Gastrocnemius medialis (tissue), 4 donors: ENCODE results near the gene DNASE2. TPM values are rescaled to one million over a fixed set of nuclear protein-coding genes. Genes with fewer than 3 reads are reported as not detected.

Experiments used
- ATAC-seq, 2 donors: fragments of 150-250 bp; one replicate each; pipeline ENCODE4 v1.9.1; 2016
- DNase-seq, 2 donors: peaks; one replicate each; pipeline ENCODE4 v3.0.0-alpha.2; 2019
- H3K27ac ChIP-seq, 4 donors: fragments of 200-600 bp; sonication (generic); 1 replicate in 1 of 4; 2 replicates in 3 of 4; pipeline ENCODE4 v1.5.1; 2016 to 2018; ENCODE audit warnings: mild to moderate bottlenecking in 2 of 4, moderate library complexity in 1 of 4
- H3K27me3 ChIP-seq, 3 donors: fragments of 200-600 bp; sonication (generic) in 2 of 3; 1 replicate in 1 of 3; 2 replicates in 2 of 3; pipeline versions ENCODE4 v1.5.1 to v1.6.0; 2016 to 2019; ENCODE audit warnings: mild to moderate bottlenecking in 1 of 3, moderate library complexity in 1 of 3
- H3K36me3 ChIP-seq, 2 donors: fragments of 200-600 bp; sonication (generic) in 1 of 2; one replicate each; pipeline ENCODE4 v1.5.1; 2017 to 2018
- H3K4me1 ChIP-seq, 2 donors: fragments of 200-600 bp; sonication (generic) in 1 of 2; one replicate each; pipeline ENCODE4 v1.5.1; 2016 to 2017; ENCODE audit warnings: mild to moderate bottlenecking in 2 of 2
- H3K4me3 ChIP-seq, 4 donors: fragments of 200-600 bp; sonication (generic) in 3 of 4; 1 replicate in 1 of 4; 2 replicates in 3 of 4; pipeline ENCODE4 v1.5.1; 2016 to 2019; ENCODE audit warnings: mild to moderate bottlenecking in 2 of 4
- H3K9me3 ChIP-seq, 3 donors: fragments of 200-600 bp; sonication (generic) in 2 of 3; 1 replicate in 1 of 3; 2 replicates in 2 of 3; pipeline ENCODE4 v1.5.1; 2016 to 2019
- POLR2A ChIP-seq, 2 donors: fragments of 450-650 bp; IDR thresholded peaks; one replicate each; pipeline ENCODE4 v1.6.1; 2017; ENCODE audit warnings: antibody characterized with exemption in 2 of 2, mild to moderate bottlenecking in 2 of 2, moderate library complexity in 2 of 2
- in situ Hi-C, 4 donors: fragments of 200-750 bp; cut with MboI; loops; one replicate each; pipeline versions ENCODE4 v1.15.0 to v1.8.0; 2017; ENCODE audit warnings: low sequenced_read_pairs in 4 of 4
- intact Hi-C: fragments of 100-400 bp; cut with DNase I; formaldehyde crosslinking; loops from one replicate; pipeline ENCODE4 v1.15.1; 2023; ENCODE audit warnings: low total_unique reads
- total RNA-seq, 4 donors: library from RNA; depleted of rRNA; stranded (reverse); fragments of >200 nt; gene quantifications; one replicate each; pipeline versions ENCODE4 v1.1.0 to v1.2.3, GENCODE V29; 2016
- TF ChIP-seq, protein P1 (sequence below), 5 experiments: fragments of 450-650 bp in 3 of 5; fragments of 200-600 bp in 2 of 5; sonication (generic) in 2 of 5; IDR thresholded peaks in 4 of 5; conservative IDR thresholded peaks in 1 of 5; 1 replicate in 4 of 5; 2 replicates in 1 of 5; pipeline ENCODE4 v1.5.1; 2016 to 2019; ENCODE audit warnings: antibody characterized with exemption in 5 of 5, mild to moderate bottlenecking in 3 of 5, moderate library complexity in 3 of 5

Gene DNASE2
- total RNA-seq, 4 donors from 2014 or later = 11.9 to 44.3 (median 15.4) TPM

DNA sequence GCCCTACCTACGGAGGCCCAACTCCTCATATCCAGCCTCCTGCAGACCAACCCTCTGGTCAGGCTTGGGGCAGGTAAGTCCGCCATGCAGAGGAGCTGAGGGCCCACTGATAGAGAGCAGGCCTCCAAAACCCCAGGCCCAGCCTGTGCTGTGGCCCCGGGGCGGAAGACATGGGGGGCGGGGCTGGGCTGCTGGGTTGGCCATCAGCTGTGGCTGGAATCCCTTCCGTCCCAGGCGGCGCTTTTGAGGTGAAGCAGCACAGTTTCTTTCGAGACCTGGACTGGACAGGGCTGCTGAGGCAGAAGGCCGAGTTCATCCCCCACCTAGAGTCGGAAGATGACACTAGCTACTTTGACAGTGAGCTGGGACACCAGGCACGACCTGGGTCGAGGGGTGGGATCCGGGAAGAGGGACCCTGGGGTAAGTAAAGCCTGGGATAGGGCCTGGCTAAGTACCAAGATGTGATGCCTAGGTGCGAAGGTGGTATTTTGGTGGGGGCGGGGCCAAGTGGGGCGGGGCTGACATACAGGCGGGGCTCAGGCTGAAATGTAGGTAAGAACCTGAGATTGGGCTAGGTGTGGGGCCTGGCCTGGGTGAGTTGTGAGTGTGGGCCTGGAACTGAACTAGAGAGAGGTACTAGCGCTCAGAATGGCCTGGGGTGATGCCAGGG lies 15.4 kb downstream of the DNASE2 start:
- Histone ChIP-seq H3K27ac (no peak overlapping the region), H3K9me3 (no peaks in the 10 kb centered on the region), H3K4me1 (peaks cover 0 to 6% of the 10 kb centered on the region in 2 donors), H3K27me3 (peaks cover 7 to 9% (median 9%) of the 10 kb centered on the region in 3 donors), H3K36me3 (no peaks in the 10 kb centered on the region), H3K4me3 (no peak overlapping the region)
- in situ Hi-C loops (no loop called here), intact Hi-C loops (no loop called here)
- ATAC-seq (no peak), DNase-seq (no peak)
- no peak for TF ChIP-seq POLR2A (IDR thresholded peaks at IDR 0.05)
- TF ChIP-seq, protein P1, sequence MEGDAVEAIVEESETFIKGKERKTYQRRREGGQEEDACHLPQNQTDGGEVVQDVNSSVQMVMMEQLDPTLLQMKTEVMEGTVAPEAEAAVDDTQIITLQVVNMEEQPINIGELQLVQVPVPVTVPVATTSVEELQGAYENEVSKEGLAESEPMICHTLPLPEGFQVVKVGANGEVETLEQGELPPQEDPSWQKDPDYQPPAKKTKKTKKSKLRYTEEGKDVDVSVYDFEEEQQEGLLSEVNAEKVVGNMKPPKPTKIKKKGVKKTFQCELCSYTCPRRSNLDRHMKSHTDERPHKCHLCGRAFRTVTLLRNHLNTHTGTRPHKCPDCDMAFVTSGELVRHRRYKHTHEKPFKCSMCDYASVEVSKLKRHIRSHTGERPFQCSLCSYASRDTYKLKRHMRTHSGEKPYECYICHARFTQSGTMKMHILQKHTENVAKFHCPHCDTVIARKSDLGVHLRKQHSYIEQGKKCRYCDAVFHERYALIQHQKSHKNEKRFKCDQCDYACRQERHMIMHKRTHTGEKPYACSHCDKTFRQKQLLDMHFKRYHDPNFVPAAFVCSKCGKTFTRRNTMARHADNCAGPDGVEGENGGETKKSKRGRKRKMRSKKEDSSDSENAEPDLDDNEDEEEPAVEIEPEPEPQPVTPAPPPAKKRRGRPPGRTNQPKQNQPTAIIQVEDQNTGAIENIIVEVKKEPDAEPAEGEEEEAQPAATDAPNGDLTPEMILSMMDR (IDR thresholded peaks at IDR 0.05 in 4 of 5, conservative IDR thresholded peaks at IDR 0.05 in 1 of 5) = no peak

DNA sequence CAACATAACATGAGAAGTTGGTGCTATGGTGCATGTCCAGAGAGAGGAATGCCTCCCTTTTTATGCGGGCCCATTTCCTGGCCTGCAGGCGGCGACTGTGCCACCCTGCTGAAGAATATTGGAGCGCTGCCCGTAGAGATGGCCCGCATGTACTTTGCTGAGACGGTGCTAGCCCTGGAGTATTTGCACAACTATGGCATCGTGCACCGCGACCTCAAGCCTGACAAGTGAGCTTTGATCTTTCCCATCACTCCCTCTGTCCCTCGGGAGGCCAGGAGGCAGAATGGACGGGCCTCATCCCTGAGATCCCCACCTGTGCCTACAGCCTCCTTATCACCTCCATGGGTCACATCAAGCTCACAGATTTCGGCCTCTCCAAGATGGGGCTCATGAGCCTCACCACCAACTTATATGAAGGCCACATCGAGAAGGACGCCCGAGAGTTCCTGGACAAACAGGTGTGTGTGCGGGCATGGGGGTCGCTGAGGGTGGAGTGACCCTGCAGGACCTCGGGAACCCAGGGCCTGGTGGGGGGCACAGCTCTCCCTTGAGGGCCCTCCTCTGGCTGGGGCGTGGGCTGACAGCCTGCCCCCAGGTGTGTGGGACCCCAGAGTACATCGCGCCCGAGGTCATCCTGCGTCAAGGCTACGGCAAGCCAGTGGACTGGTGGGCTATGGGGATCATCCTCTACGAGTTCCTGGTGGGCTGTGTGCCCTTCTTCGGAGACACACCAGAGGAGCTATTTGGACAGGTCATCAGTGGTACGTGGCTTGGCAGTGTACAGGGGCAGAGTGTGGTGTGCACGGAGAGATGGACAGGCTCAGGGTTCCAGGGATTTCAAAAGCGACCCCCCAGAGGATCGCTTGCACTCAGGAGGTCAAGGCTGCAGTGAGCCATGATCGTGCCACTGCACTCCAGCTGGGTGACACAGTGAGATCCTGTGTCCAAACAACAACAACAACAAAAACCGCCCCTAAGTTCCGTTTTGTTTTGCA lies 16.2 kb downstream of the DNASE2 start:
- DNase-seq (no peak), ATAC-seq (no peak)
- TF ChIP-seq, protein P1 (IDR thresholded peaks at IDR 0.05 in 4 of 5, conservative IDR thresholded peaks at IDR 0.05 in 1 of 5) = no peak
- TF ChIP-seq POLR2A (IDR thresholded peaks at IDR 0.05) = no peak
- Histone ChIP-seq H3K4me1 (peaks cover 0 to 6% of the 10 kb centered on the region in 2 donors), H3K9me3 (no peaks in the 10 kb centered on the region), H3K27me3 (peaks cover 7 to 9% (median 9%) of the 10 kb centered on the region in 3 donors), H3K36me3 (no peaks in the 10 kb centered on the region), H3K27ac (no peak overlapping the region), H3K4me3 (no peak overlapping the region)
- intact Hi-C loops (no loop called here), in situ Hi-C loops (no loop called here)

DNA sequence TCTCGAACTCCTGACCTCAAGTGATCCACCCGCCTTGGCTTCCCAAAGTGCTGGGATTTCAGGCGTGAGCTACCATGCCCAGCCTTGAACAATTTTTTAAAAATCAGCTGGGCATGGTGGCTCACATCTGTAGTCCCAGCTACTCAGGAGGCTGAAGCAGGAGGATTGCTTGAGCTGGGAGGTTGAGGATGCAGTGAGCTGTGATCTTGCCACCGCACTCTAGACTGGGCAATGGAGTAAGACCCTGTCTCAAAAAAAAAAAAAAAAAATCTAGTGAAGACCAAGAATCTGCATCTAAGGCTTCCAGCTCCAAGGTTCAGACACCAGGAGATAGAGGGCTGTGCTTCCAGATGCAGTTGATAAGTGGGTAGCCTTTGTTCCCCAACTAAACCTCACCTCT lies 17.1 kb downstream of the DNASE2 start:
- no peak for DNase-seq
- TF ChIP-seq, protein P1 (IDR thresholded peaks at IDR 0.05 in 4 of 5, conservative IDR thresholded peaks at IDR 0.05 in 1 of 5) = no peak
- TF ChIP-seq POLR2A (IDR thresholded peaks at IDR 0.05) = no peak
- ATAC-seq = no peak
- Histone ChIP-seq H3K27ac (no peak overlapping the region), H3K9me3 (no peaks in the 10 kb centered on the region), H3K27me3 (peaks cover 7 to 9% (median 9%) of the 10 kb centered on the region in 3 donors), H3K4me1 (peaks cover 0 to 6% of the 10 kb centered on the region in 2 donors), H3K4me3 (no peak overlapping the region), H3K36me3 (no peaks in the 10 kb centered on the region)
- in situ Hi-C loops = no loop called here
- intact Hi-C loops = no loop called here

DNA sequence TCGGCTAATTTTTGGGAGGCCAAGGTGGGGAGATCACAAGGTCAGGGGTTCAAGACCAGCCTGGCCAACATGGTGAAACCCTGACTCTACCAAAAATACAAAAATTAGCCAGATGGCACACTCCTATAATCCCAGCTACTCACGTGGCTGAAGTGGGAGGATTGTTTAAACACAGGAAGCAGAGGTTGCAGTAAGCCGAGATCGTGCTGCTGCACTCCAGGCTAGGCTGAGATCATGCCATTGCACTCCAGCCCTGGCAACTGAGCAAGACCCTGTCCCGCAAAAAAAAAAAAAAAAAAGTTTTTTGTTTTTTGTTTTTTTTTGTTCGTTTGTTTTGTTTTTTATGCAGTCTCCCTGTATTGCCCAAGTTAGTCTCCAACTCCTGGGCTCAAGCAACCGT lies 21.7 kb downstream of the DNASE2 start:
- H3K4me3 ChIP-seq = no peak overlapping the region
- ATAC-seq = no peak
- no peak for DNase-seq
- in situ Hi-C loops (no loop called here), intact Hi-C loops (no loop called here)
- H3K27me3 ChIP-seq = peaks cover 0 to 2% (median 0%) of the 10 kb centered on the region in 3 donors
- H3K36me3 ChIP-seq = no peaks in the 10 kb centered on the region
- H3K4me1 ChIP-seq = no peaks in the 10 kb centered on the region
- TF ChIP-seq, protein P1 (IDR thresholded peaks at IDR 0.05 in 4 of 5, conservative IDR thresholded peaks at IDR 0.05 in 1 of 5) = no peak
- no peak for TF ChIP-seq POLR2A (IDR thresholded peaks at IDR 0.05)
- H3K9me3 ChIP-seq = no peaks in the 10 kb centered on the region
- H3K27ac ChIP-seq = no peak overlapping the region
